ENCODE measurements around the gene ATP6V0A1.

The ATP6V0A1 gene

DNA sequence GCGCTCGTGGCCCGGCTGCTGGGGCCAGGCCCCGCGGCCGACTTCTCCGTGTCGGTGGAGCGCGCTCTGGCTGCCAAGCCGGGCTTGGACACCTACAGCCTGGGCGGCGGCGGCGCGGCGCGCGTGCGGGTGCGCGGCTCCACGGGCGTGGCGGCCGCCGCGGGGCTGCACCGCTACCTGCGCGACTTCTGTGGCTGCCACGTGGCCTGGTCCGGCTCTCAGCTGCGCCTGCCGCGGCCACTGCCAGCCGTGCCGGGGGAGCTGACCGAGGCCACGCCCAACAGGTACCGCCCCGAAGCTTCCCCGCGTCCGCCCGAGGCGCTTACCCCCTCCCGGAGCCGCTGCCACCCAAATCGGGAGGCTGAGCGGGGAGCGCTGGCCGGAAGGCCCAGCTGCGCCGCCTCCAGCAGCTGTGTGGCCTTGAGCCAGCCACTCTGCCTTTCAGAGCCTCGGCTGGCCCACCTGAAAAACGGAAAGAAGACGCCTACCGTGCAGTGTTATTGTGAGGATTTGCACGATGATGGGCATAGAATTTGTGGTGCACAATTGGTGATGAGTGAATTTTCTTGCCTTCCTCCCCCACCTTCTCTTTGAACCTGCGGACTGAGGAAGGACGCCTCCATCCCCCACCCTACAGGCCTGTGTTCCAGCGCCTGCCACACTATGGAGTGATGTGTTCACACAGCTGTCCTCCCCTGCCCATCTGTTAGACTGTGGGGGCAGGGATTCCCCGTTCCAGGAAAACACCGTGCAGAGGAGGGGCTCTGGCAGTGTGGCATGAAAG is 77.9 kb downstream of the ATP6V0A1 start:
- ATAC-seq = peak; percentile 77
- TF ChIP-seq SNAI2 (CRISPR knock-in tag; IDR thresholded peaks at IDR 0.05) (no peak), TOX (CRISPR knock-in tag; IDR thresholded peaks at IDR 0.05; ENCODE audit: borderline replicate concordance) (no peak)

DNA sequence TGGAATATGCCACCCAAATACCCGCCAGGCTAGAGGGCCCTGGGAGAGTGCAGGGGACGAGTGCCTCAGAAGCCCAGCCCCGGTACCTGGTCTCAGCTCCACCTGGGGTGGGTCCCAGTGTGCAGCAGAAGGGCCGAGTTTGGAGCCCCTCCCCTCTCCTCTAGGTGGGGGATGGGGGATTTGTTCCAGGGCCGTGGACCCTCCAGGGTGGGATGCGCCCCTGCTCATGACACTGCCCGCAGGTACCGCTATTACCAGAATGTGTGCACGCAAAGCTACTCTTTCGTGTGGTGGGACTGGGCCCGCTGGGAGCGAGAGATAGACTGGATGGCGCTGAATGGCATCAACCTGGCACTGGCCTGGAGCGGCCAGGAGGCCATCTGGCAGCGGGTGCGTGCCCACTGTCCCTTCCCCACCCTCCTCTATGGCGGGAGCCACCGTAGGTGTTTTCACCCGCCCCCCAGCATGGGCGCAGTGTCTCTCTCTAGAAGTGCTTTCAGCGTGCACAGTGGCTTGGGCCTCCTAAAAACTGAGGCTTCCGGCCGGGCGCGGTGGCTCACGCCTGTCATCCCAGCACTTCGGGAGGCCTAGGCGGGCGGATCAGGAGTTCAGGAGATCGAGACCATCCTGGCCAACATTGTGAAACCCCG is 78.6 kb downstream of the ATP6V0A1 start:
- TF ChIP-seq GLIS3 (CRISPR knock-in tag; IDR thresholded peaks at IDR 0.05) = no peak
- TF ChIP-seq TCF4 (CRISPR knock-in tag; IDR thresholded peaks at IDR 0.05; ENCODE audit: borderline replicate concordance) = no peak
- no peak for TF ChIP-seq CSDC2 (CRISPR knock-in tag; IDR thresholded peaks at IDR 0.05)
- no peak for TF ChIP-seq RARB (CRISPR knock-in tag; IDR thresholded peaks at IDR 0.05)
- no peak for TF ChIP-seq ZNF70 (CRISPR knock-in tag; IDR thresholded peaks at IDR 0.05)
- no peak for TF ChIP-seq BACH2 (CRISPR knock-in tag; IDR thresholded peaks at IDR 0.05; ENCODE audit: borderline replicate concordance)
- no peak for TF ChIP-seq TOX (CRISPR knock-in tag; IDR thresholded peaks at IDR 0.05; ENCODE audit: borderline replicate concordance)
- TF ChIP-seq, protein P1, sequence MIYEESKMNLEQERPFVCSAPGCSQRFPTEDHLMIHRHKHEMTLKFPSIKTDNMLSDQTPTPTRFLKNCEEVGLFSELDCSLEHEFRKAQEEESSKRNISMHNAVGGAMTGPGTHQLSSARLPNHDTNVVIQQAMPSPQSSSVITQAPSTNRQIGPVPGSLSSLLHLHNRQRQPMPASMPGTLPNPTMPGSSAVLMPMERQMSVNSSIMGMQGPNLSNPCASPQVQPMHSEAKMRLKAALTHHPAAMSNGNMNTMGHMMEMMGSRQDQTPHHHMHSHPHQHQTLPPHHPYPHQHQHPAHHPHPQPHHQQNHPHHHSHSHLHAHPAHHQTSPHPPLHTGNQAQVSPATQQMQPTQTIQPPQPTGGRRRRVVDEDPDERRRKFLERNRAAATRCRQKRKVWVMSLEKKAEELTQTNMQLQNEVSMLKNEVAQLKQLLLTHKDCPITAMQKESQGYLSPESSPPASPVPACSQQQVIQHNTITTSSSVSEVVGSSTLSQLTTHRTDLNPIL (CRISPR knock-in tag; IDR thresholded peaks at IDR 0.05; ENCODE audit: low read depth) = no peak
- no peak for TF ChIP-seq ZC3H10 (CRISPR knock-in tag; IDR thresholded peaks at IDR 0.05)
- no peak for TF ChIP-seq PPARA (CRISPR knock-in tag; IDR thresholded peaks at IDR 0.05; ENCODE audit: borderline replicate concordance)
- TF ChIP-seq OSR1 (CRISPR knock-in tag; IDR thresholded peaks at IDR 0.05) = no peak
- TF ChIP-seq, protein P2, sequence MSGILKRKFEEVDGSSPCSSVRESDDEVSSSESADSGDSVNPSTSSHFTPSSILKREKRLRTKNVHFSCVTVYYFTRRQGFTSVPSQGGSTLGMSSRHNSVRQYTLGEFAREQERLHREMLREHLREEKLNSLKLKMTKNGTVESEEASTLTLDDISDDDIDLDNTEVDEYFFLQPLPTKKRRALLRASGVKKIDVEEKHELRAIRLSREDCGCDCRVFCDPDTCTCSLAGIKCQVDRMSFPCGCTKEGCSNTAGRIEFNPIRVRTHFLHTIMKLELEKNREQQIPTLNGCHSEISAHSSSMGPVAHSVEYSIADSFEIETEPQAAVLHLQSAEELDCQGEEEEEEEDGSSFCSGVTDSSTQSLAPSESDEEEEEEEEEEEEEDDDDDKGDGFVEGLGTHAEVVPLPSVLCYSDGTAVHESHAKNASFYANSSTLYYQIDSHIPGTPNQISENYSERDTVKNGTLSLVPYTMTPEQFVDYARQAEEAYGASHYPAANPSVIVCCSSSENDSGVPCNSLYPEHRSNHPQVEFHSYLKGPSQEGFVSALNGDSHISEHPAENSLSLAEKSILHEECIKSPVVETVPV (CRISPR knock-in tag; IDR thresholded peaks at IDR 0.05) = no peak
- TF ChIP-seq, protein P3, sequence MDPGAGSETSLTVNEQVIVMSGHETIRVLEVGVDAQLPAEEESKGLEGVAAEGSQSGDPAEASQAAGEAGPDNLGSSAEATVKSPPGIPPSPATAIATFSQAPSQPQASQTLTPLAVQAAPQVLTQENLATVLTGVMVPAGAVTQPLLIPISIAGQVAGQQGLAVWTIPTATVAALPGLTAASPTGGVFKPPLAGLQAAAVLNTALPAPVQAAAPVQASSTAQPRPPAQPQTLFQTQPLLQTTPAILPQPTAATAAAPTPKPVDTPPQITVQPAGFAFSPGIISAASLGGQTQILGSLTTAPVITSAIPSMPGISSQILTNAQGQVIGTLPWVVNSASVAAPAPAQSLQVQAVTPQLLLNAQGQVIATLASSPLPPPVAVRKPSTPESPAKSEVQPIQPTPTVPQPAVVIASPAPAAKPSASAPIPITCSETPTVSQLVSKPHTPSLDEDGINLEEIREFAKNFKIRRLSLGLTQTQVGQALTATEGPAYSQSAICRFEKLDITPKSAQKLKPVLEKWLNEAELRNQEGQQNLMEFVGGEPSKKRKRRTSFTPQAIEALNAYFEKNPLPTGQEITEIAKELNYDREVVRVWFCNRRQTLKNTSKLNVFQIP (CRISPR knock-in tag; IDR thresholded peaks at IDR 0.05; ENCODE audit: borderline replicate concordance, low read depth) = no peak
- no peak for TF ChIP-seq ISL1 (CRISPR knock-in tag; IDR thresholded peaks at IDR 0.05)
- no peak for TF ChIP-seq ZFP3 (CRISPR knock-in tag; IDR thresholded peaks at IDR 0.05)

DNA sequence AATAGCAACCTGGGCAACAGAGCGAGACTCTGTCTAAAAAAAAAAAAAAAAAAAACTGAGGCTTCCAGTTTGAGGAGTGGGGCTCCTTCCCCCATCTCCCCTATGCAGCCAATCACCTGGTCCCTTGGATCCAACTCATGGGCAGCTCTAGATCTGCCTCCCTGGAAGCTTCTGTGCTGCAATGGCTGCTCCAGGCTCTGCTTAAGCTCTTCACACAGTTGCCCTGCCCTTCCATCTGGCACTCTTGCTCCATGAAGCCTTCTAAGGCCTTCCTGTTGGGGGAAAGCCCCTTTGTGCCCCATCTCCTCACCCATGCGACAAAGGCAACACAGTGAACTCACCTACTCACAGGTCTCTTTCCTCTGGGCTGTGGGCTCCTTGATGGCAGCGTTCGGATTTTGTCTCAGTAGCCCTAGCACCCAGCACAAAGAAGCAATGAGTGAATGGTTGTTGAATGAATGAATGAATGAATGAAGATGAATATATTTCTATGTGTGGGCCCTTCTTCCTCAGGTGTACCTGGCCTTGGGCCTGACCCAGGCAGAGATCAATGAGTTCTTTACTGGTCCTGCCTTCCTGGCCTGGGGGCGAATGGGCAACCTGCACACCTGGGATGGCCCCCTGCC is 79.3 kb downstream of the ATP6V0A1 start:
- no peak for ATAC-seq
- TF ChIP-seq, protein P1 (CRISPR knock-in tag; IDR thresholded peaks at IDR 0.05; ENCODE audit: low read depth) = no peak
- TF ChIP-seq ZNF8 (CRISPR knock-in tag; IDR thresholded peaks at IDR 0.05) = no peak

More for the DNA sequence above, 78.6 kb downstream of the ATP6V0A1 start:
- no peak; the same call in 2 of the 3 replicates for ATAC-seq

DNA sequence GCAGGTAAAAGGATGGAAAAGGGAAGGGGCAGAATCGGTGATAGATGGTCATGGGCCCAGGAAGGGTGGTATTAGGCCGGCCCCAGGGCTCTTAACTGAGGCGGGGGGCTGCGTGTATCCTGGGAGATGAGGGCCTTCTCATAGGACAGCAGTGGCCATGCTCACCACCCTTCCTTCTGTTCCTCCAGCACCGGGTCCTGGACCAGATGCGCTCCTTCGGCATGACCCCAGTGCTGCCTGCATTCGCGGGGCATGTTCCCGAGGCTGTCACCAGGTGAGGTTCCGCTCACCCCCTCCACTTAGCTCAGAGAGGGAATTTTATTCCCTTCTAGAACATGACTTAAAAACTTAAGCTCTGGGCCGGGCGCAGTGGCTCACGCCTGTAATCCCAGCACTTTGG is 79.8 kb downstream of the ATP6V0A1 start:
- ATAC-seq = no peak
- TF ChIP-seq TOX (CRISPR knock-in tag; IDR thresholded peaks at IDR 0.05; ENCODE audit: borderline replicate concordance) (no peak), OSR1 (CRISPR knock-in tag; IDR thresholded peaks at IDR 0.05) (no peak), CSDC2 (CRISPR knock-in tag; IDR thresholded peaks at IDR 0.05) (no peak), PPARA (CRISPR knock-in tag; IDR thresholded peaks at IDR 0.05; ENCODE audit: borderline replicate concordance) (no peak), ZNF565 (CRISPR knock-in tag; conservative IDR thresholded peaks at IDR 0.05; ENCODE audit: low read depth) (no peak), ARNTL (CRISPR knock-in tag; IDR thresholded peaks at IDR 0.05; ENCODE audit: borderline replicate concordance, low read depth) (no peak), GLIS3 (CRISPR knock-in tag; IDR thresholded peaks at IDR 0.05) (no peak), ZC3H10 (CRISPR knock-in tag; IDR thresholded peaks at IDR 0.05) (no peak), ESRRG (CRISPR knock-in tag; IDR thresholded peaks at IDR 0.05) (no peak), SNAI2 (CRISPR knock-in tag; IDR thresholded peaks at IDR 0.05) (no peak)
- TF ChIP-seq, protein P4, sequence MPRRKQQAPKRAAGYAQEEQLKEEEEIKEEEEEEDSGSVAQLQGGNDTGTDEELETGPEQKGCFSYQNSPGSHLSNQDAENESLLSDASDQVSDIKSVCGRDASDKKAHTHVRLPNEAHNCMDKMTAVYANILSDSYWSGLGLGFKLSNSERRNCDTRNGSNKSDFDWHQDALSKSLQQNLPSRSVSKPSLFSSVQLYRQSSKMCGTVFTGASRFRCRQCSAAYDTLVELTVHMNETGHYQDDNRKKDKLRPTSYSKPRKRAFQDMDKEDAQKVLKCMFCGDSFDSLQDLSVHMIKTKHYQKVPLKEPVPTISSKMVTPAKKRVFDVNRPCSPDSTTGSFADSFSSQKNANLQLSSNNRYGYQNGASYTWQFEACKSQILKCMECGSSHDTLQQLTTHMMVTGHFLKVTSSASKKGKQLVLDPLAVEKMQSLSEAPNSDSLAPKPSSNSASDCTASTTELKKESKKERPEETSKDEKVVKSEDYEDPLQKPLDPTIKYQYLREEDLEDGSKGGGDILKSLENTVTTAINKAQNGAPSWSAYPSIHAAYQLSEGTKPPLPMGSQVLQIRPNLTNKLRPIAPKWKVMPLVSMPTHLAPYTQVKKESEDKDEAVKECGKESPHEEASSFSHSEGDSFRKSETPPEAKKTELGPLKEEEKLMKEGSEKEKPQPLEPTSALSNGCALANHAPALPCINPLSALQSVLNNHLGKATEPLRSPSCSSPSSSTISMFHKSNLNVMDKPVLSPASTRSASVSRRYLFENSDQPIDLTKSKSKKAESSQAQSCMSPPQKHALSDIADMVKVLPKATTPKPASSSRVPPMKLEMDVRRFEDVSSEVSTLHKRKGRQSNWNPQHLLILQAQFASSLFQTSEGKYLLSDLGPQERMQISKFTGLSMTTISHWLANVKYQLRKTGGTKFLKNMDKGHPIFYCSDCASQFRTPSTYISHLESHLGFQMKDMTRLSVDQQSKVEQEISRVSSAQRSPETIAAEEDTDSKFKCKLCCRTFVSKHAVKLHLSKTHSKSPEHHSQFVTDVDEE (CRISPR knock-in tag; IDR thresholded peaks at IDR 0.05) = no peak
- TF ChIP-seq, protein P1 (CRISPR knock-in tag; IDR thresholded peaks at IDR 0.05; ENCODE audit: low read depth) = no peak
- TF ChIP-seq, protein P2 (CRISPR knock-in tag; IDR thresholded peaks at IDR 0.05) = no peak

Measured in SK-N-SH treated with all-trans-retinoic acid at 6 μM for 48 hours (cell line).